A673 (cell line): ENCODE measurements around the gene SFMBT2. TPM values are rescaled to one million over a fixed set of nuclear protein-coding genes. Genes with fewer than 3 reads are reported as not detected.

Experiments used
- BruUV-seq: library from RNA; stranded (reverse); fragments of 400-500 nt; replicated peaks from 2 replicates; lab custom pipeline; 2021; lab: Mats Ljungman, UMichigan
- CTCF ChIA-PET: fragments of 300-600 bp; sonication (Branson Sonifier 250); formaldehyde crosslinking; loops from one replicate; lab custom pipeline; 2022; ENCODE audit warnings: antibody characterized with exemption; lab: Charles Lee
- POLR2A ChIA-PET: fragments of 300-600 bp; sonication (Branson Sonifier 250); formaldehyde crosslinking; loops from one replicate; lab custom pipeline; 2022; ENCODE audit warnings: antibody characterized with exemption; ENCODE audit not compliant: low non-redundant PET; lab: Charles Lee
- DNase-seq: peaks from one replicate; pipeline ENCODE4 v3.0.0-alpha.2; 2015; ENCODE audit warnings: low spot score
- H3K27ac ChIP-seq: fragments of 200-600 bp; sonication (generic); 2 replicates; pipeline ENCODE4 v1.5.1; 2016; ENCODE audit warnings: mixed run types, low read depth, mild to moderate bottlenecking, mixed read lengths, antibody characterized with exemption, low read length; ENCODE audit not compliant: poor library complexity, severe bottlenecking
- H3K27me3 ChIP-seq: fragments of 200-600 bp; sonication (generic); replicated peaks from 2 replicates; pipeline ENCODE4 v1.6.1; 2017; ENCODE audit warnings: mixed run types, low read depth, mild to moderate bottlenecking, mixed read lengths, antibody characterized with exemption, low read length; ENCODE audit not compliant: insufficient read depth, poor library complexity
- H3K36me3 ChIP-seq: fragments of 200-600 bp; sonication (generic); 2 replicates; pipeline ENCODE4 v1.6.1; 2016; ENCODE audit warnings: mixed run types, mild to moderate bottlenecking, mixed read lengths, antibody characterized with exemption, low read length; ENCODE audit not compliant: insufficient read depth, poor library complexity, severe bottlenecking
- H3K4me1 ChIP-seq: fragments of 200-600 bp; sonication (generic); 2 replicates; pipeline ENCODE4 v1.6.1; 2017; ENCODE audit warnings: mixed run types, mild to moderate bottlenecking, mixed read lengths, antibody characterized with exemption, low read length; ENCODE audit not compliant: insufficient read depth, poor library complexity, severe bottlenecking
- H3K4me3 ChIP-seq: fragments of 200-600 bp; sonication (generic); 2 replicates; pipeline ENCODE4 v1.5.1; 2016; ENCODE audit warnings: low read depth, mixed run types, mild to moderate bottlenecking, mixed read lengths, low read length; ENCODE audit not compliant: poor library complexity, severe bottlenecking
- H3K9me3 ChIP-seq: fragments of 200-600 bp; sonication (generic); 2 replicates; pipeline ENCODE4 v1.6.1; 2016; ENCODE audit warnings: mixed run types, low read depth, mild to moderate bottlenecking, mixed read lengths, antibody characterized with exemption, low read length; ENCODE audit not compliant: poor library complexity, severe bottlenecking
- CTCF ChIP-seq: fragments of 300-800, 200-600 bp; sonication (generic); conservative IDR thresholded peaks from 2 replicates; pipeline ENCODE4 v1.5.1; 2017; ENCODE audit warnings: low read depth, mild to moderate bottlenecking, antibody characterized with exemption, low read length, moderate library complexity, mixed read lengths
- EZH2 ChIP-seq: fragments of 200-600 bp; sonication (generic); IDR thresholded peaks from 2 replicates; pipeline ENCODE4 v1.6.1; 2017; ENCODE audit warnings: borderline replicate concordance, low read depth, mild to moderate bottlenecking, mixed read lengths, antibody characterized with exemption, low read length; ENCODE audit not compliant: poor library complexity, severe bottlenecking
- intact Hi-C: fragments of 100-400 bp; cut with micrococcal nuclease; formaldehyde crosslinking; loops from one replicate; pipeline ENCODE4 v1.10.0; 2022; ENCODE audit not compliant: unreplicated experiment
- total RNA-seq: library from RNA; stranded (reverse); gene quantifications from 2 replicates; pipeline ENCODE4 v1.2.3, GENCODE V29; 2021

SFMBT2 gene
- total RNA-seq, 1 experiment from 2014 or later: 8.2 TPM

- CTCF ChIA-PET: interaction anchor here (0.5 to 1.0 kb wide), 2 partner anchors 325 to 570 kb away, joined by 3 to 5 read pairs; no protein-coding TSS in a partner anchor
- H3K4me3 ChIP-seq: peak overlapping the region; percentile 64
- TF ChIP-seq CTCF: peak; percentile 53
- no peak for TF ChIP-seq EZH2
- intact Hi-C loops: loop anchor here (2.0 kb wide), 1 partner anchor 148 kb away; no protein-coding TSS in a partner anchor
- no TSS peak for BruUV-seq
- peaks cover 22% of the 10 kb centered on the region for H3K4me1 ChIP-seq
- no peaks in the 10 kb centered on the region for H3K36me3 ChIP-seq
- POLR2A ChIA-PET: no interaction called here
- no peak overlapping the region for H3K27ac ChIP-seq
- H3K9me3 ChIP-seq: no peaks in the 10 kb centered on the region
- H3K27me3 ChIP-seq: peaks cover 85% of the 10 kb centered on the region
- peak; percentile 48 for DNase-seq
Measured at GRCh38 chr10:7408291-7409044, 2.4 kb downstream of the SFMBT2 start.

GRCh38 chr10:7407368-7408290 lies 3.2 kb downstream of the SFMBT2 start:
- ChIA-PET POLR2A (no interaction called here), CTCF (no interaction called here)
- Histone ChIP-seq H3K36me3 (no peaks in the 10 kb centered on the region), H3K27me3 (peaks cover 83% of the 10 kb centered on the region), H3K4me1 (peaks cover 22% of the 10 kb centered on the region), H3K27ac (no peak overlapping the region), H3K4me3 (peak overlapping the region; percentile 64), H3K9me3 (no peaks in the 10 kb centered on the region)
- no TSS peak for BruUV-seq
- intact Hi-C loops: loop anchor here (2.0 kb wide), 1 partner anchor 147 kb away; no protein-coding TSS in a partner anchor
- TF ChIP-seq CTCF (no peak), EZH2 (no peak)
- peak; percentile 35 for DNase-seq

- Histone ChIP-seq H3K9me3 (no peaks in the 10 kb centered on the region), H3K36me3 (no peaks in the 10 kb centered on the region), H3K4me1 (peaks cover 22% of the 10 kb centered on the region), H3K4me3 (no peak overlapping the region), H3K27ac (no peak overlapping the region), H3K27me3 (peaks cover 80% of the 10 kb centered on the region)
- intact Hi-C loops: no loop called here
- POLR2A ChIA-PET: no interaction called here
- no peak for DNase-seq
- no TSS peak for BruUV-seq
- CTCF ChIA-PET: no interaction called here
- TF ChIP-seq CTCF (no peak), EZH2 (no peak)
Measured at GRCh38 chr10:7406712-7407333, 4.0 kb downstream of the SFMBT2 start.
